ENCODE results near the gene REEP6. TPM values are rescaled to one million over a fixed set of nuclear protein-coding genes. Genes with fewer than 3 reads are reported as not detected.
"Not testable (repeated sequence)": the region's sequence is repeated elsewhere in the genome, so short reads cannot be mapped to it uniquely, and the experiment has no call there.

Gene REEP6
- total and polyA plus RNA-seq, 2 donors (not counting 1 experiment from before 2014, with no cell fraction given): 0.47 to 0.99 TPM

DNA sequence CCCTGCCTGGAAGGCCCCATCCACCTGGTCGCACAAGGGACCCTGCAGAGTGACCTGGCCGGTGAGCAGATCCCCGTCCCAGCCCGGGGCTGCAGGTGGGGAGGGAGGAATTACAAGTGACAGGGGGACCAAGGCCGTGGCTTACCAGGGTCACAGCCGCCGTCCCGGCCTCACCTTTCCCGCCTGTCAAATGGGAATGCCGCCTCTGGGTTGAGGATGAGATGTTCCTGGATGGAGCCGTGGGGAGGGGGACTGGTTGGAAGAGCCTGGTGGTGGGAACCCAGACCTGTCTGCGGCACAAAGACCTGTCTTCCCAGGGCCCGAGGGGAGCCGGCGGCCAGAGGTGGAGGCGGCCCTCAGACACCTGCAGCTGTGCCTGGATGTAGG is 38.4 kb downstream of the REEP6 start:
- Histone ChIP-seq H3K9me3 (ENCODE audit: control insufficient read depth, insufficient read depth, low read depth, low read length) (no peaks in the 10 kb centered on the region), H3K4me2 (ENCODE audit: extremely low read depth, insufficient read depth, low read length) (no peak overlapping the region)

DNA sequence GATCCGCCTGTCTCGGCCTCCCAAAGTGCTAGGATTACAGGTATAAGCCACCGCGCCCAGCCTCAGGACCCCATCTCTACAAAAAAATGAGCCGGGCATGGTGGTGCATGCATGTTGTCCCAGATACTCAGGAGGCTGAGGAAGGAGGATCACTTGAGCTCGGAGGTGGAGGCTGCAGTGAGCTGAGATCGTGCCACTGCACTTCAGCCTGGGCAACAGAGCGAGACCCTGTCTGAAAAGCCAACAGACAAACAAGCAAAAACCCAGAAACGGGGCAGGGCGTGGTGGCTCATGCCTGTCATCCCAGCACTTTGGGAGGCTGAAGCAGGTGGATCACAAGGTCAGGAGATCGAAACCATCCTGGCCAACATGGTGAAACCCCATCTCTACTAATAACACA is 39.9 kb downstream of the REEP6 start:
- H3K4me1 ChIP-seq (ENCODE audit: control insufficient read depth, extremely low read depth, insufficient read depth, low read length); H3K4me3 ChIP-seq (replicated peaks in 1 of 4; ENCODE audit: control extremely low read depth in 1 of 4, insufficient read depth in 1 of 4, low read depth in 3 of 4, low read length in 4 of 4); H3K27me3 ChIP-seq (ENCODE audit: control insufficient read depth, insufficient read depth, low read length); H3K79me2 ChIP-seq (ENCODE audit: control insufficient read depth, insufficient read depth, low read length); H4K20me1 ChIP-seq (ENCODE audit: control insufficient read depth, extremely low read depth, insufficient read depth, low read length); H3K9ac ChIP-seq (ENCODE audit: insufficient read depth, low read length); H3K36me3 ChIP-seq (ENCODE audit: control insufficient read depth, insufficient read depth, low read length); H3K27ac ChIP-seq (ENCODE audit: insufficient read depth, low read length); H3K4me2 ChIP-seq (ENCODE audit: extremely low read depth, insufficient read depth, low read length); H2AFZ ChIP-seq (ENCODE audit: low read length); H3K9me3 ChIP-seq (ENCODE audit: control insufficient read depth, insufficient read depth, low read depth, low read length); DNase-seq (ENCODE audit: low read depth in 2 of 2): not testable (repeated sequence)

More for the DNA sequence above, 38.4 kb downstream of the REEP6 start:
- Histone ChIP-seq H2AFZ (ENCODE audit: low read length) (no peak overlapping the region), H3K36me3 (ENCODE audit: control insufficient read depth, insufficient read depth, low read length) (no peaks in the 10 kb centered on the region), H3K4me1 (ENCODE audit: control insufficient read depth, extremely low read depth, insufficient read depth, low read length) (no peaks in the 10 kb centered on the region), H3K9ac (ENCODE audit: insufficient read depth, low read length) (no peak overlapping the region), H3K27ac (ENCODE audit: insufficient read depth, low read length) (no peak overlapping the region), H3K27me3 (ENCODE audit: control insufficient read depth, insufficient read depth, low read length) (peaks cover 9% of the 10 kb centered on the region), H3K79me2 (ENCODE audit: control insufficient read depth, insufficient read depth, low read length) (no peaks in the 10 kb centered on the region), H4K20me1 (ENCODE audit: control insufficient read depth, extremely low read depth, insufficient read depth, low read length) (no peaks in the 10 kb centered on the region), H3K4me3 (replicated peaks in 1 of 4; ENCODE audit: control extremely low read depth in 1 of 4, insufficient read depth in 1 of 4, low read depth in 3 of 4, low read length in 4 of 4) (no peak overlapping the region)
- TF ChIP-seq EZH2 (IDR thresholded peaks at IDR 0.05; ENCODE audit: low read length, missing control alignments): no peak
- TF ChIP-seq, protein P1, sequence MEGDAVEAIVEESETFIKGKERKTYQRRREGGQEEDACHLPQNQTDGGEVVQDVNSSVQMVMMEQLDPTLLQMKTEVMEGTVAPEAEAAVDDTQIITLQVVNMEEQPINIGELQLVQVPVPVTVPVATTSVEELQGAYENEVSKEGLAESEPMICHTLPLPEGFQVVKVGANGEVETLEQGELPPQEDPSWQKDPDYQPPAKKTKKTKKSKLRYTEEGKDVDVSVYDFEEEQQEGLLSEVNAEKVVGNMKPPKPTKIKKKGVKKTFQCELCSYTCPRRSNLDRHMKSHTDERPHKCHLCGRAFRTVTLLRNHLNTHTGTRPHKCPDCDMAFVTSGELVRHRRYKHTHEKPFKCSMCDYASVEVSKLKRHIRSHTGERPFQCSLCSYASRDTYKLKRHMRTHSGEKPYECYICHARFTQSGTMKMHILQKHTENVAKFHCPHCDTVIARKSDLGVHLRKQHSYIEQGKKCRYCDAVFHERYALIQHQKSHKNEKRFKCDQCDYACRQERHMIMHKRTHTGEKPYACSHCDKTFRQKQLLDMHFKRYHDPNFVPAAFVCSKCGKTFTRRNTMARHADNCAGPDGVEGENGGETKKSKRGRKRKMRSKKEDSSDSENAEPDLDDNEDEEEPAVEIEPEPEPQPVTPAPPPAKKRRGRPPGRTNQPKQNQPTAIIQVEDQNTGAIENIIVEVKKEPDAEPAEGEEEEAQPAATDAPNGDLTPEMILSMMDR (conservative IDR thresholded peaks at IDR 0.05 in 1 of 2, IDR thresholded peaks at IDR 0.05 in 1 of 2; ENCODE audit: low read depth in 1 of 2, low read length in 2 of 2): no peak
- no peak for DNase-seq (ENCODE audit: low read depth in 2 of 2)

DNA sequence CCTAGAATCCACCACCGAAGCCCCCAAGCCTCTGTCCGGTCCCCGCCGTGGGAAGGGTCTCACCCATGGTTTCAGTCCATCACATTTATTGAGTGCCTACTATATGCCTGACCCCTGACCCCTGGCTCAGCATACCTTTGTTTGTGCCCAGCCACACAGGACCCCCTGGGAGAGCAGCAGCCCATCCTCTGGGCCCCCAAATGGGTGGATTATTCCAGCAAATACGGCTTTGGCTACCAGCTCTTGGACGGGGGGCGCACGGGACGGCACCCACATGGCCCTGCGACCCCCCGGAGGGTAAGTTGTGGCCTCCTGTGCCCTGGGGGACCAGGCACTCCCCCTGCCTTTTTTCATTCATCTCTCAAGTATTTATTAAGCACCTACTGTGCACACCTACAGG is 40.6 kb downstream of the REEP6 start:
- no peaks in the 10 kb centered on the region for H3K9me3 ChIP-seq (ENCODE audit: control insufficient read depth, insufficient read depth, low read depth, low read length)

More for the DNA sequence above, 40.6 kb downstream of the REEP6 start:
- H3K27me3 ChIP-seq (ENCODE audit: control insufficient read depth, insufficient read depth, low read length): no peaks in the 10 kb centered on the region
- H4K20me1 ChIP-seq (ENCODE audit: control insufficient read depth, extremely low read depth, insufficient read depth, low read length): no peaks in the 10 kb centered on the region
- no peak overlapping the region for H2AFZ ChIP-seq (ENCODE audit: low read length)
- no peak overlapping the region for H3K4me3 ChIP-seq (replicated peaks in 1 of 4; ENCODE audit: control extremely low read depth in 1 of 4, insufficient read depth in 1 of 4, low read depth in 3 of 4, low read length in 4 of 4)
- no peak for DNase-seq (ENCODE audit: low read depth in 2 of 2)
- no peak overlapping the region for H3K4me2 ChIP-seq (ENCODE audit: extremely low read depth, insufficient read depth, low read length)
- H3K4me1 ChIP-seq (ENCODE audit: control insufficient read depth, extremely low read depth, insufficient read depth, low read length): no peaks in the 10 kb centered on the region
- TF ChIP-seq, protein P1 (conservative IDR thresholded peaks at IDR 0.05 in 1 of 2, IDR thresholded peaks at IDR 0.05 in 1 of 2; ENCODE audit: low read depth in 1 of 2, low read length in 2 of 2): no peak
- no peak for TF ChIP-seq EZH2 (IDR thresholded peaks at IDR 0.05; ENCODE audit: low read length, missing control alignments)
- no peak overlapping the region for H3K27ac ChIP-seq (ENCODE audit: insufficient read depth, low read length)
- no peaks in the 10 kb centered on the region for H3K79me2 ChIP-seq (ENCODE audit: control insufficient read depth, insufficient read depth, low read length)
- H3K36me3 ChIP-seq (ENCODE audit: control insufficient read depth, insufficient read depth, low read length): no peaks in the 10 kb centered on the region
- no peak overlapping the region for H3K9ac ChIP-seq (ENCODE audit: insufficient read depth, low read length)
